A549 (cell line): Measurements from ENCODE around the gene RAPGEF3. TPM values are rescaled to one million over a fixed set of nuclear protein-coding genes. Genes with fewer than 3 reads are reported as not detected.

Experiments
- ATAC-seq, 2 experiments: fragments of 200-7000 bp in 1 of 2; fragments of >200 bp in 1 of 2; cut with Nextera tagmentation in 1 of 2; cut with Tn5 transposase in 1 of 2; 3 replicates each; pipeline versions ENCODE4 v1.8.0 to v1.9.1; 2018 to 2020; ENCODE audit warnings: mild to moderate bottlenecking in 1 of 2, moderate library complexity in 1 of 2
- CTCF ChIA-PET: fragments of 300-600 bp; sonication (Branson Sonifier 250); formaldehyde crosslinking; extraction: SDS; loops from one replicate; lab custom pipeline; 2021; ENCODE audit warnings: antibody characterized with exemption, inconsistent platforms; lab: Yijun Ruan, JAX
- POLR2A ChIA-PET: fragments of 350-600 bp; formaldehyde crosslinking; extraction: SDS; loops from one replicate; lab custom pipeline; 2021; ENCODE audit warnings: antibody characterized with exemption, inconsistent platforms; lab: Yijun Ruan, JAX
- DNase-seq, 2 experiments: peaks; one replicate each; pipeline versions ENCODE4 v3.0.0 to v3.0.0-alpha.2; 2011 to 2016; ENCODE audit warnings: low read depth in 1 of 2, low spot score in 1 of 2
- FAIRE-seq: peaks from 2 replicates; lab custom pipeline; 2011; peaks lifted over from hg19 to GRCh38; lab: Jason Lieb, UNC
- H3K27ac ChIP-seq, 2 experiments: fragments of >200 bp; sonication (Bioruptor Twin); formaldehyde crosslinking; 3 replicates each; pipeline ENCODE4 v1.5.1; 2016 to 2017
- H3K4me1 ChIP-seq: fragments of >200 bp; sonication (Bioruptor Twin); formaldehyde crosslinking; 3 replicates; pipeline ENCODE4 v1.6.1; 2016
- H3K4me2 ChIP-seq: fragments of >200 bp; sonication (Bioruptor Twin); formaldehyde crosslinking; 3 replicates; pipeline ENCODE4 v1.6.1; 2016
- H3K4me3 ChIP-seq: fragments of >200 bp; sonication (Bioruptor Twin); formaldehyde crosslinking; 3 replicates; pipeline ENCODE4 v1.5.1; 2016
- H3K9me3 ChIP-seq: fragments of >200 bp; sonication (Bioruptor Twin); formaldehyde crosslinking; 3 replicates; pipeline ENCODE4 v1.6.1; 2016
- CBX8 ChIP-seq: fragments of 200-600 bp; sonication (generic); IDR thresholded peaks from 2 replicates; pipeline ENCODE4 v1.6.1; 2016
- CEBPB ChIP-seq, 2 experiments: fragments of >200 bp in 1 of 2; sonication (Bioruptor Twin) in 1 of 2; formaldehyde crosslinking in 1 of 2; IDR thresholded peaks; 2 replicates each; pipeline ENCODE4 v1.6.1; 2012 to 2016
- CHD2 ChIP-seq: fragments of 150-350 bp; IDR thresholded peaks from 2 replicates; pipeline ENCODE4 v1.6.1; 2014; ENCODE audit warnings: low read length; ENCODE audit not compliant: partially characterized antibody
- EHF ChIP-seq: fragments of 250-450 bp; sonication (Bioruptor Pico); IDR thresholded peaks from 2 replicates; pipeline ENCODE4 v1.5.0; 2020; ENCODE audit warnings: mild to moderate bottlenecking
- EHMT2 ChIP-seq: fragments of 200-600 bp; sonication (generic); IDR thresholded peaks from 2 replicates; pipeline ENCODE4 v1.6.1; 2016; ENCODE audit warnings: antibody characterized with exemption, low read depth, mild to moderate bottlenecking, moderate library complexity
- FOSL2 ChIP-seq, 2 experiments: fragments of 450-650 bp in 1 of 2; fragments of >200 bp in 1 of 2; sonication (Bioruptor Twin) in 1 of 2; formaldehyde crosslinking; IDR thresholded peaks; 2 replicates each; pipeline versions ENCODE4 v1.5.0 to v1.6.1; 2016 to 2020; ENCODE audit warnings: mild to moderate bottlenecking in 1 of 2, moderate library complexity in 1 of 2
- GATA3 ChIP-seq: IDR thresholded peaks from 2 replicates; pipeline ENCODE4 v1.6.1; 2012; ENCODE audit warnings: borderline replicate concordance
- HDAC2 ChIP-seq: fragments of 200-600 bp; sonication (generic); IDR thresholded peaks from 2 replicates; pipeline ENCODE4 v1.6.1; 2016
- HEYL ChIP-seq: fragments of 250-450 bp; sonication (Bioruptor Pico); IDR thresholded peaks from 2 replicates; pipeline ENCODE4 v1.8.0; 2021; ENCODE audit warnings: mild to moderate bottlenecking, moderate library complexity
- JUN ChIP-seq, 2 experiments: fragments of >200 bp; sonication (Bioruptor Twin); formaldehyde crosslinking; IDR thresholded peaks; 2 replicates in 1 of 2; 3 replicates in 1 of 2; pipeline ENCODE4 v1.6.1; 2016 to 2017
- KDM1A ChIP-seq: fragments of 200-600 bp; sonication (generic); IDR thresholded peaks from 2 replicates; pipeline ENCODE4 v1.6.1; 2016; ENCODE audit warnings: low read depth, mild to moderate bottlenecking
- MAFK ChIP-seq: fragments of 450-650 bp; IDR thresholded peaks from 2 replicates; pipeline ENCODE4 v1.6.1; 2014; ENCODE audit not compliant: partially characterized antibody
- MYC ChIP-seq: IDR thresholded peaks from 2 replicates; pipeline ENCODE4 v1.6.1; 2012; ENCODE audit warnings: mild to moderate bottlenecking, inconsistent platforms, low read length, improper control_type of control experiment, borderline replicate concordance
- NFE2L2 ChIP-seq: fragments of 150-350 bp; conservative IDR thresholded peaks from 2 replicates; pipeline ENCODE4 v1.6.1; 2014; ENCODE audit warnings: low read length
- NR3C1 ChIP-seq: fragments of >200 bp; sonication (Bioruptor Twin); formaldehyde crosslinking; IDR thresholded peaks from 3 replicates; pipeline ENCODE4 v1.6.1; 2017
- POLR2A ChIP-seq: IDR thresholded peaks from 2 replicates; pipeline ENCODE4 v1.6.1; 2012; ENCODE audit warnings: mild to moderate bottlenecking, low read length
- RARB ChIP-seq: fragments of 250-450 bp; sonication (Bioruptor Pico); IDR thresholded peaks from 2 replicates; pipeline ENCODE4 v1.8.0; 2021; ENCODE audit warnings: mild to moderate bottlenecking, moderate library complexity
- RFX5 ChIP-seq: fragments of 450-650 bp; IDR thresholded peaks from 2 replicates; pipeline ENCODE4 v1.7.1; 2014; ENCODE audit warnings: antibody characterized with exemption, mild to moderate bottlenecking, moderate library complexity
- SREBF2 ChIP-seq: fragments of 450-650 bp; IDR thresholded peaks from 2 replicates; pipeline ENCODE4 v1.6.1; 2014; ENCODE audit warnings: mild to moderate bottlenecking, moderate library complexity
- ZC3H11A ChIP-seq: fragments of 450-650 bp; IDR thresholded peaks from 2 replicates; pipeline ENCODE4 v1.6.1; 2014; ENCODE audit warnings: antibody characterized with exemption, mild to moderate bottlenecking
- ZFP36 ChIP-seq: fragments of 450-650 bp; IDR thresholded peaks from 2 replicates; pipeline ENCODE4 v1.6.1; 2014; ENCODE audit warnings: borderline replicate concordance; ENCODE audit not compliant: partially characterized antibody
- ZNF302 ChIP-seq: fragments of 250-450 bp; sonication (Bioruptor Pico); IDR thresholded peaks from 2 replicates; pipeline ENCODE4 v1.9.0; 2021; ENCODE audit warnings: inconsistent platforms, mild to moderate bottlenecking, moderate library complexity
- WGBS: methylation state at CpG from one replicate; pipeline ENCODE4 v1.1.6; 2017; ENCODE audit errors: missing lambda C conversion rate; 5-methylcytosine and 5-hydroxymethylcytosine counted together
- polyA plus RNA-seq, 4 experiments: library from polyadenylated mRNA; depleted of rRNA in 3 of 4; stranded (reverse); fragments of >200 nt; fragmentation: RNase III in 1 of 4; extraction: RNeasy Plus Mini Kit Qiagen cat#74134 plus additional on column Dnase treatment in 1 of 4; gene quantifications; 2 replicates in 3 of 4; 3 replicates in 1 of 4; pipeline ENCODE4 v1.2.3, GENCODE V29; 2011 to 2017
- TF ChIP-seq, protein P1 (sequence below): fragments of 250-450 bp; sonication (Bioruptor Pico); IDR thresholded peaks from 2 replicates; pipeline ENCODE4 v1.5.0; 2020; ENCODE audit warnings: low read depth, mild to moderate bottlenecking, moderate library complexity
- TF ChIP-seq, protein P2 (sequence below): fragments of 200-600 bp; sonication (generic); IDR thresholded peaks from 2 replicates; pipeline ENCODE4 v1.6.1; 2016; ENCODE audit warnings: antibody characterized with exemption, mild to moderate bottlenecking, moderate library complexity

Gene RAPGEF3
- polyA plus RNA-seq, 2 of the 4 experiments (the other 2 are of a cell fraction): 0.70 to 0.89 TPM

DNA sequence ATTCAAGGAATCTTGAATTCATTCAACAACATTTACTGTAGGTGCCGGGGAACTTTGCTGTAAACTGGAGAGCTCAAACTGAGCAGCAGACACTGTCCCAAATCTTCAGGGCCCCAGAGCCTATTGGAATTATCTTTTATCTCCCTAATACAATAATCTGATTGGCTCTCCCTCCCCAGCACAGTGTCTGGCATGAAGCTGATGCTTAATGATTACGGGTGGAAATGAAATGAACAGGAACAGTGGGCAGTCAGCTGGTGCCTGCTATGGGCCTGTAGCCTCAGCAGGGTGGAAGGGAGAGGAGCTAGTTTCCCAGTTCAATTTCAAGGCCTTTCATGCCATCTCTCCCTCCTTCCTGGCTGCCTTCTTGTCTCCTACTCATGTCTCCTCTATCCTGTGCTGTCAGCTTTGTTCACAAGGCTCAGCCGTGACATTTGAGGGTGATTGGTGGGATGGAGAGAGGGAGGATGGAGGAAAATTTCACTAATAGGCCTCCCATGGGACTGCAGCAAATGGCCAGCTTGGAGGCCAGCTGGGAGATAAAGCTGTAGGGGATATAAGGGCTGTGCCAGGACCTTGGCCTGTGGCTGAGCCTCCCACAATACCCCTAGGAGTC lies 4.3 kb upstream of the RAPGEF3 start:
- CTCF ChIA-PET: interaction anchor here (1.0 to 43.9 kb wide), 5 partner anchors 9 to 76 kb away, joined by 4 to 1399 read pairs (median 51); partner anchors contain the start of gene SLC48A1
- TF ChIP-seq NR3C1: no peak
- TF ChIP-seq FOSL2 (IDR thresholded peaks at IDR 0.05): no peak
- no peak for TF ChIP-seq FOSL2 (CRISPR knock-in tag; IDR thresholded peaks at IDR 0.05)
- no peak for TF ChIP-seq POLR2A
- no peak for TF ChIP-seq HDAC2
- no peak for TF ChIP-seq JUN (IDR thresholded peaks at IDR 0.05)
- no peak for TF ChIP-seq HEYL (CRISPR knock-in tag)
- TF ChIP-seq EHF (CRISPR knock-in tag): no peak
- no peak for TF ChIP-seq RARB
- TF ChIP-seq CHD2: no peak
- DNase-seq: no peak
- Histone ChIP-seq H3K4me1 (peaks cover 22% of the 10 kb centered on the region), H3K9me3 (no peaks in the 10 kb centered on the region), H3K4me2 (no peak overlapping the region), H3K27ac (no peak overlapping the region), H3K4me3 (no peak overlapping the region)
- ATAC-seq: no peak
- 89% methylated on average over 3 of the region's 3 CpGs for whole genome bisulfite sequencing
- no peak for FAIRE-seq
- POLR2A ChIA-PET: interaction anchor here (2.6 kb wide), 1 partner anchor 10 kb away, joined by 9 read pairs; the partner anchor contains the start of gene SLC48A1

DNA sequence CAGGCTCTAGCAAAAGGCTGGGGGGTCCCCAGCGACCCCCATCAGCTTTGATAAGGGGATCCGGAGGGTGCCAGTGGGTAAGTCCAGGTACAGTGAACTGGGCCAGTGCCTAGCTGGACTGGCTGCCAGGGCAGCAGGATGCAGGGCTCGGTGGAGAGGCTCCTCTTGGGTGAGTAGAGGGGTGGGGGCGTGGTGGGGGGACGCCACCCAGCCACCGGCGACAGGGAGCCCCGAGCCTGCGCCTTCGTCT lies 171 bp downstream of the RAPGEF3 start:
- peak overlapping the region; percentile 80 to 94 for H3K27ac ChIP-seq
- no peak for ATAC-seq
- peak overlapping the region; percentile 58 for H3K4me3 ChIP-seq
- POLR2A ChIA-PET: interaction anchor here (0.6 to 1.0 kb wide), 2 partner anchors 45 to 147 kb away, joined by 3 to 9 read pairs; partner anchors contain the start of gene VDR
- H3K4me1 ChIP-seq: peaks cover 15% of the 10 kb centered on the region
- CTCF ChIA-PET: interaction anchor here (0.6 to 43.9 kb wide), 13 partner anchors 9 to 561 kb away, joined by 3 to 1399 read pairs (median 5); partner anchors contain the start of gene SLC48A1
- TF ChIP-seq ZNF302 (CRISPR knock-in tag) (no peak), ZC3H11A (no peak), SREBF2 (no peak), EHMT2 (no peak), RFX5 (no peak), GATA3 (no peak), CBX8 (no peak), CHD2 (no peak), CEBPB (IDR thresholded peaks at IDR 0.05) (no peak), MYC (no peak), MAFK (no peak), ZFP36 (no peak), KDM1A (no peak), NFE2L2 (no peak), FOSL2 (IDR thresholded peaks at IDR 0.05) (no peak), FOSL2 (CRISPR knock-in tag; IDR thresholded peaks at IDR 0.05) (no peak)
- TF ChIP-seq, protein P1, sequence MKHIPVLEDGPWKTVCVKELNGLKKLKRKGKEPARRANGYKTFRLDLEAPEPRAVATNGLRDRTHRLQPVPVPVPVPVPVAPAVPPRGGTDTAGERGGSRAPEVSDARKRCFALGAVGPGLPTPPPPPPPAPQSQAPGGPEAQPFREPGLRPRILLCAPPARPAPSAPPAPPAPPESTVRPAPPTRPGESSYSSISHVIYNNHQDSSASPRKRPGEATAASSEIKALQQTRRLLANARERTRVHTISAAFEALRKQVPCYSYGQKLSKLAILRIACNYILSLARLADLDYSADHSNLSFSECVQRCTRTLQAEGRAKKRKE: no peak
- TF ChIP-seq, protein P2, sequence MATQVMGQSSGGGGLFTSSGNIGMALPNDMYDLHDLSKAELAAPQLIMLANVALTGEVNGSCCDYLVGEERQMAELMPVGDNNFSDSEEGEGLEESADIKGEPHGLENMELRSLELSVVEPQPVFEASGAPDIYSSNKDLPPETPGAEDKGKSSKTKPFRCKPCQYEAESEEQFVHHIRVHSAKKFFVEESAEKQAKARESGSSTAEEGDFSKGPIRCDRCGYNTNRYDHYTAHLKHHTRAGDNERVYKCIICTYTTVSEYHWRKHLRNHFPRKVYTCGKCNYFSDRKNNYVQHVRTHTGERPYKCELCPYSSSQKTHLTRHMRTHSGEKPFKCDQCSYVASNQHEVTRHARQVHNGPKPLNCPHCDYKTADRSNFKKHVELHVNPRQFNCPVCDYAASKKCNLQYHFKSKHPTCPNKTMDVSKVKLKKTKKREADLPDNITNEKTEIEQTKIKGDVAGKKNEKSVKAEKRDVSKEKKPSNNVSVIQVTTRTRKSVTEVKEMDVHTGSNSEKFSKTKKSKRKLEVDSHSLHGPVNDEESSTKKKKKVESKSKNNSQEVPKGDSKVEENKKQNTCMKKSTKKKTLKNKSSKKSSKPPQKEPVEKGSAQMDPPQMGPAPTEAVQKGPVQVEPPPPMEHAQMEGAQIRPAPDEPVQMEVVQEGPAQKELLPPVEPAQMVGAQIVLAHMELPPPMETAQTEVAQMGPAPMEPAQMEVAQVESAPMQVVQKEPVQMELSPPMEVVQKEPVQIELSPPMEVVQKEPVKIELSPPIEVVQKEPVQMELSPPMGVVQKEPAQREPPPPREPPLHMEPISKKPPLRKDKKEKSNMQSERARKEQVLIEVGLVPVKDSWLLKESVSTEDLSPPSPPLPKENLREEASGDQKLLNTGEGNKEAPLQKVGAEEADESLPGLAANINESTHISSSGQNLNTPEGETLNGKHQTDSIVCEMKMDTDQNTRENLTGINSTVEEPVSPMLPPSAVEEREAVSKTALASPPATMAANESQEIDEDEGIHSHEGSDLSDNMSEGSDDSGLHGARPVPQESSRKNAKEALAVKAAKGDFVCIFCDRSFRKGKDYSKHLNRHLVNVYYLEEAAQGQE: no peak
- H3K4me2 ChIP-seq: peak overlapping the region; percentile 79
- no peak for FAIRE-seq
- WGBS: 40% methylated on average over 1 of the region's 10 CpGs
- DNase-seq: no peak
- H3K9me3 ChIP-seq: no peaks in the 10 kb centered on the region
